Caco-2 (cell line): ENCODE results near the gene ACTR6. TPM values are rescaled to one million over a fixed set of nuclear protein-coding genes. Genes with fewer than 3 reads are reported as not detected.

Source experiments
- BruUV-seq: library from RNA; stranded (reverse); fragments of 400-500 nt; replicated peaks from 2 replicates; lab custom pipeline; 2021; lab: Mats Ljungman, UMichigan
- CTCF ChIA-PET: fragments of 300-600 bp; sonication (Branson Sonifier 250); formaldehyde crosslinking; loops from one replicate; lab custom pipeline; 2022; ENCODE audit warnings: antibody characterized with exemption; lab: Charles Lee
- POLR2A ChIA-PET: fragments of 300-600 bp; sonication (Branson Sonifier 250); formaldehyde crosslinking; loops from one replicate; lab custom pipeline; 2022; ENCODE audit warnings: antibody characterized with exemption; lab: Charles Lee
- DNase-seq, 2 experiments: peaks; one replicate each; pipeline versions ENCODE4 v3.0.0 to v3.0.0-alpha.2; 2020 to 2022
- H3K27me3 ChIP-seq: replicated peaks from 2 replicates; pipeline ENCODE4 v1.6.0; 2011; ENCODE audit warnings: low read length; ENCODE audit not compliant: control insufficient read depth, insufficient read depth
- H3K36me3 ChIP-seq: 2 replicates; pipeline ENCODE4 v1.5.1; 2011; ENCODE audit warnings: low read length; ENCODE audit not compliant: control insufficient read depth, insufficient read depth
- H3K4me1 ChIP-seq: fragments of 250-450 bp; sonication (Bioruptor Pico); 2 replicates; pipeline ENCODE4 v1.5.1; 2020; ENCODE audit warnings: mild to moderate bottlenecking
- H3K4me3 ChIP-seq: 2 replicates; pipeline ENCODE4 v1.5.1; 2011; ENCODE audit warnings: low read depth, mild to moderate bottlenecking, control low read depth, low read length
- H3K9me3 ChIP-seq: fragments of 250-450 bp; sonication (Bioruptor Pico); 2 replicates; pipeline ENCODE4 v1.5.1; 2020; ENCODE audit warnings: mild to moderate bottlenecking, moderate library complexity
- H3K27ac Mint-ChIP-seq: one replicate; pipeline ENCODE4 v1.8.0; 2022; ENCODE audit warnings: mixed read lengths; ENCODE audit not compliant: unreplicated experiment
- H3K27me3 Mint-ChIP-seq: one replicate; pipeline ENCODE4 v1.8.0; 2022; ENCODE audit warnings: mixed read lengths; ENCODE audit not compliant: insufficient read depth, unreplicated experiment
- H3K36me3 Mint-ChIP-seq: one replicate; pipeline ENCODE4 v1.8.0; 2022; ENCODE audit warnings: mild to moderate bottlenecking, mixed read lengths; ENCODE audit not compliant: insufficient read depth, unreplicated experiment
- H3K4me1 Mint-ChIP-seq: one replicate; pipeline ENCODE4 v1.8.0; 2022; ENCODE audit warnings: low read depth, mixed read lengths; ENCODE audit not compliant: unreplicated experiment
- H3K4me3 Mint-ChIP-seq: one replicate; pipeline ENCODE4 v1.8.0; 2022; ENCODE audit warnings: mild to moderate bottlenecking, moderate library complexity, mixed read lengths; ENCODE audit not compliant: unreplicated experiment
- H3K9me3 Mint-ChIP-seq: one replicate; pipeline ENCODE4 v1.8.0; 2022; ENCODE audit warnings: mixed read lengths; ENCODE audit not compliant: unreplicated experiment
- CTCF ChIP-seq, 2 experiments: fragments of 200-600 bp in 1 of 2; IDR thresholded peaks; 1 replicate in 1 of 2; 2 replicates in 1 of 2; pipeline versions ENCODE4 v1.5.1 to v1.8.0; 2011 to 2022; ENCODE audit warnings: antibody characterized with exemption in 1 of 2, control low read depth in 1 of 2, inconsistent platforms in 1 of 2, low read depth in 1 of 2, low read length in 1 of 2, mild to moderate bottlenecking in 1 of 2, moderate library complexity in 1 of 2; ENCODE audit not compliant: insufficient read depth in 1 of 2, severe bottlenecking in 1 of 2, unreplicated experiment in 1 of 2
- intact Hi-C: fragments of 100-400 bp; cut with micrococcal nuclease; formaldehyde crosslinking; loops from one replicate; pipeline ENCODE4 v1.10.0; 2022; ENCODE audit not compliant: unreplicated experiment
- total RNA-seq: library from RNA; stranded (reverse); gene quantifications from 2 replicates; pipeline ENCODE4 v1.2.3, GENCODE V29; 2022

The ACTR6 gene
- total RNA-seq, 1 experiment from 2014 or later = 26.0 TPM

- H3K9me3 Mint-ChIP-seq = no peaks in the 10 kb centered on the region
- Histone ChIP-seq H3K9me3 (no peaks in the 10 kb centered on the region), H3K4me1 (peaks cover 8% of the 10 kb centered on the region), H3K36me3 (no peaks in the 10 kb centered on the region), H3K27me3 (no peaks in the 10 kb centered on the region), H3K4me3 (peak overlapping the region; percentile 76)
- H3K27me3 Mint-ChIP-seq = no peaks in the 10 kb centered on the region
- no peak for DNase-seq
- POLR2A ChIA-PET = interaction anchor here (0.6 to 2.4 kb wide), 6 partner anchors 12 to 84 kb away, joined by 3 to 23 read pairs (median 4); partner anchors contain the start of gene ACTR6
- H3K4me1 Mint-ChIP-seq = peaks cover 16% of the 10 kb centered on the region
- no TSS peak for BruUV-seq
- intact Hi-C loops = loop anchor here (2.0 kb wide), 3 partner anchors 14 to 66 kb away; partner anchors contain the start of gene ACTR6
- H3K4me3 Mint-ChIP-seq = peak overlapping the region; percentile 99
- peak overlapping the region; percentile 98 for H3K27ac Mint-ChIP-seq
- no peak for TF ChIP-seq CTCF (IDR thresholded peaks at IDR 0.05; ENCODE audit: insufficient read depth in 1 of 2, low read depth in 1 of 2, low read length in 1 of 2, severe bottlenecking in 1 of 2, unreplicated experiment in 1 of 2)
- CTCF ChIA-PET = interaction anchor here (1.1 to 1.4 kb wide), 3 partner anchors 11 to 37 kb away, joined by 5 to 11 read pairs (median 6); no protein-coding TSS in a partner anchor
- H3K36me3 Mint-ChIP-seq = peaks cover 8% of the 10 kb centered on the region
These were observed 65.9 kb downstream of the ACTR6 start for GRCh38 chr12:100266585-100266834.

GRCh38 chr12:100266835-100267602 lies 66.4 kb downstream of the ACTR6 start, which contains the start of the genes DEPDC4 and SCYL2:
TSS of gene DEPDC4 (minus strand) at chr12:100267079. CDS start at chr12:100267076, 3 bp downstream.
TSS of gene SCYL2 (plus strand) at chr12:100267177. CDS start at chr12:100282971, 15,794 bp downstream.
- CTCF ChIA-PET = interaction anchor here (0.6 to 1.4 kb wide), 5 partner anchors 12 to 1367 kb away, joined by 3 to 11 read pairs (median 5); no protein-coding TSS in a partner anchor

More at GRCh38 chr12:100266835-100267602, 66.4 kb downstream of the ACTR6 start, which contains the start of the genes DEPDC4 and SCYL2:
- Mint-ChIP-seq H3K4me3 (peak within 1 kb of the TSS; percentile 99), H3K4me1 (peaks cover 16% of the 10 kb centered on the region), H3K36me3 (peaks cover 8% of the 10 kb centered on the region), H3K9me3 (no peaks in the 10 kb centered on the region), H3K27me3 (no peaks in the 10 kb centered on the region), H3K27ac (peak within 1 kb of the TSS; percentile 98)
- peak within 1 kb of the TSS; percentile 76 for H3K4me3 ChIP-seq
- no peaks in the 10 kb centered on the region for H3K36me3 ChIP-seq
- no peaks in the 10 kb centered on the region for H3K27me3 ChIP-seq
- TF ChIP-seq CTCF (IDR thresholded peaks at IDR 0.05; ENCODE audit: insufficient read depth in 1 of 2, low read depth in 1 of 2, low read length in 1 of 2, severe bottlenecking in 1 of 2, unreplicated experiment in 1 of 2) = no peak
- peaks cover 8% of the 10 kb centered on the region for H3K4me1 ChIP-seq
- POLR2A ChIA-PET = interaction anchor here (0.6 to 2.4 kb wide), 9 partner anchors 11 to 84 kb away, joined by 3 to 23 read pairs (median 3); partner anchors contain the start of gene ACTR6
- BruUV-seq = no TSS peak
- peak; percentile 95 to 96 for DNase-seq
- H3K9me3 ChIP-seq = no peaks in the 10 kb centered on the region
- intact Hi-C loops = loop anchor here (1.0 to 2.0 kb wide), 4 partner anchors 12 to 66 kb away; partner anchors contain the start of gene ACTR6
